SK-N-SH treated with all-trans-retinoic acid at 6 μM for 48 hours (cell line): ENCODE measurements around the gene ALOX5.

ENCODE experiments used
- CREB5 ChIP-seq: fragments of 250-450 bp; sonication (Bioruptor Pico); IDR thresholded peaks from 2 replicates; pipeline ENCODE4 v1.5.1; 2020; ENCODE audit warnings: low read depth, mild to moderate bottlenecking, moderate library complexity
- ZFP3 ChIP-seq: fragments of 250-450 bp; sonication (Bioruptor Pico); IDR thresholded peaks from 2 replicates; pipeline ENCODE4 v1.5.0; 2020; ENCODE audit warnings: mild to moderate bottlenecking, moderate library complexity
- ZNF70 ChIP-seq: fragments of 450-650 bp; formaldehyde crosslinking; IDR thresholded peaks from 2 replicates; pipeline ENCODE4 v1.5.0; 2020; ENCODE audit warnings: mild to moderate bottlenecking, moderate library complexity

- no peak for TF ChIP-seq CREB5 (CRISPR knock-in tag)
- no peak for TF ChIP-seq ZNF70 (CRISPR knock-in tag)
- no peak for TF ChIP-seq ZFP3 (CRISPR knock-in tag)
Measured at GRCh38 chr10:45444976-45445898, 71.2 kb downstream of the ALOX5 start.
